Aorta (tissue), 5 donors: ENCODE results near the gene STBD1. TPM values are rescaled to one million over a fixed set of nuclear protein-coding genes. Genes with fewer than 3 reads are reported as not detected.

Experiments used
- ATAC-seq: fragments of 200-7000 bp; cut with Tn5 transposase; one replicate; pipeline ENCODE4 v1.9.1; 2022; ENCODE audit warnings: moderate library complexity; ENCODE audit not compliant: low FRiP score
- DNase-seq, 2 donors: peaks; one replicate each; pipeline ENCODE4 v3.0.0-alpha.2; 2020
- H3K27ac ChIP-seq, 2 donors: one replicate each; pipeline ENCODE4 v1.5.1; 2013; ENCODE audit warnings: low read length in 2 of 2, mild to moderate bottlenecking in 2 of 2, moderate library complexity in 2 of 2, control low read depth in 1 of 2, inconsistent platforms in 1 of 2, low read depth in 1 of 2
- H3K27me3 ChIP-seq, 2 donors: one replicate each; pipeline ENCODE4 v1.6.1; 2013; ENCODE audit warnings: control low read depth in 1 of 2, low read length in 1 of 2, mild to moderate bottlenecking in 1 of 2, moderate library complexity in 1 of 2; ENCODE audit not compliant: insufficient read depth in 2 of 2, control insufficient read depth in 1 of 2
- H3K36me3 ChIP-seq, 2 donors: one replicate each; pipeline ENCODE4 v1.6.1; 2013; ENCODE audit warnings: control low read depth in 1 of 2, low read length in 1 of 2, mild to moderate bottlenecking in 1 of 2; ENCODE audit not compliant: insufficient read depth in 2 of 2, control insufficient read depth in 1 of 2
- H3K4me1 ChIP-seq, 2 donors: one replicate each; pipeline ENCODE4 v1.6.1; 2013; ENCODE audit warnings: low read length in 2 of 2, control low read depth in 1 of 2, mild to moderate bottlenecking in 1 of 2, moderate library complexity in 1 of 2; ENCODE audit not compliant: insufficient read depth in 2 of 2, control insufficient read depth in 1 of 2
- H3K4me3 ChIP-seq, 2 donors: one replicate each; pipeline ENCODE4 v1.5.1; 2013; ENCODE audit warnings: low read length in 2 of 2, control low read depth in 1 of 2, mild to moderate bottlenecking in 1 of 2
- H3K9me3 ChIP-seq: one replicate; pipeline ENCODE4 v1.6.1; 2013; ENCODE audit warnings: mild to moderate bottlenecking, low read length; ENCODE audit not compliant: control insufficient read depth
- WGBS, 2 donors: extraction: QIAGEN DNeasy Blood & Tissue Kit; methylation state at CpG; one replicate each; pipeline ENCODE4 v1.1.7; 2013; 5-methylcytosine and 5-hydroxymethylcytosine counted together
- intact Hi-C, 2 donors: fragments of 100-400 bp; cut with DNase I; formaldehyde crosslinking; loops; one replicate each; pipeline versions ENCODE4 v1.14.2 to v1.15.0; 2022
- polyA plus RNA-seq, 2 donors: library from polyadenylated mRNA; stranded (reverse); fragments of 200-250 nt; gene quantifications; one replicate each; pipeline ENCODE4 v1.2.3, GENCODE V29; 2013
- total RNA-seq, 2 donors: library from RNA; stranded (reverse); fragmentation: NEBNext Ultra II Directional; extraction: Animal tissue kit (Norgen Biotek cat#: 25700); gene quantifications; one replicate each; pipeline ENCODE4 v1.2.1, GENCODE V29; 2021
- donor health status: healthy with polysubstance abuse.
- donor health status: Bipolar disorder and iron deficiency.
- donor health status: DM: no; HTN: no; CAD: no.
- donor health status: DM: no; HTN: no; CAD: no.
- donor health status: DM: yes; HTN: yes; CAD: no.

STBD1 gene
- total and polyA plus RNA-seq, 4 donors, result 7.4 to 16.8 (median 11.7) TPM

DNA sequence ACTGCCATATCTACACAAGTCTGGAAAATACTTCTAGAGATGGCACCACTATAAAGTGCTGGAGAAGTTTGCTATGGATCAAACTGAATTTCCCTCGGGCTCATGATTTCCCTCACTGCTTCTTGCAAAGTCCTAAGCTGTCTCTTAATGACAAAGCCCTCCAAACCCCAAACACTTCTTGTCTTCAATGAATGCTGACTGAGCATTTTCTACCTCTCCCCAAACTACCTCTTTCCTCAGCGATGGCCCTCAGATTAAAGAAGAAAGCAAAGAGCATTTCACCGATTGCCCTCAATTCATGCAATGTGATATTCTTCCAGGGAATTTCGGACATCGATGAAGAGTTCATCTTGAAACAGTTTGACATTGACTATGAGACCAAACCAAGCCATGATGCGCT, 35.3 kb upstream of the STBD1 start:
- intact Hi-C loops, result no loop called here
- Histone ChIP-seq H3K36me3 (no peaks in the 10 kb centered on the region), H3K9me3 (no peaks in the 10 kb centered on the region), H3K27ac (no peak overlapping the region), H3K4me1 (no peaks in the 10 kb centered on the region), H3K4me3 (no peak overlapping the region), H3K27me3 (no peaks in the 10 kb centered on the region)
- DNase-seq (no peak), ATAC-seq (no peak)
- 92 to 93% methylated on average over 6 of the region's 6 CpGs for WGBS, 2 donors

DNA sequence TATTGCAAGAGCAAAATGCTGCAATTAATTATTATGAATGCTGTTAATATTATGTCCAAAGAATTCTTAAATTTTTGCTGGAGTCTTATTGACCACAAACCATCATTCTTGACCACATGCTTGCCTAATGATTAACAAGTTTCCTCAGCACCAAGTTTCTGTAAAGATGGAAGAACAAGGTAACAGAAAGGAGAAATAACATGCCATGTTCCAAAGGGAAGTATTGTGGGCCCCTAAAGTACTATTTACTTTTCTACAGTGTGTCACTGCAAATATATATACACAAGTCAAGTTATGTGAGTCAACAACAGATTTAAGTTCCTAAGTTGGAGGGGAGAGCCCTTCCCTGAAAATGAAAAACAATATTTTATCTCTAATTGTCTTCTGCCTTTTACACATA, 34.5 kb upstream of the STBD1 start:
- Histone ChIP-seq H3K4me1 (no peaks in the 10 kb centered on the region), H3K27me3 (no peaks in the 10 kb centered on the region), H3K36me3 (no peaks in the 10 kb centered on the region), H3K9me3 (no peaks in the 10 kb centered on the region), H3K27ac (no peak overlapping the region), H3K4me3 (no peak overlapping the region)
- intact Hi-C loops, result no loop called here
- ATAC-seq (no peak), DNase-seq (no peak)

DNA sequence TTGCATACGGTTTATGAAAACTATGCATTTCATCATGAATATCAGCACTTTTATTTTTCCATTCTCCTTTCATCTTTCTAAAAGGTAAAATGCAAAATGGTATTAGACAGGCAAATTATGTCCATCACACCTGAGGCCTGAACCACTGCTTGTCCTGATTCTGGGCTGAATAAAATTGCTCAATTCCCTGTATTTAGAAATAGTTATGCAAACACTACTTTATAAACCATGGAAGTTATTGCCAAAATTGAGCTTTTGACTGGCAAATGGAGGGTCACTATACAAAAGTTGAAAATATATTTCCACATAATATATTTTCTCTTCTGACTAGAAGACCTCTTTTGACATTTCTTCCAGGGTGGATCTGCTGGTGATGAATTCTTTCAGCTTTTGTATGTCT, 34.0 kb upstream of the STBD1 start:
- Histone ChIP-seq H3K9me3 (no peaks in the 10 kb centered on the region), H3K4me3 (no peak overlapping the region), H3K27me3 (no peaks in the 10 kb centered on the region), H3K4me1 (no peaks in the 10 kb centered on the region), H3K36me3 (no peaks in the 10 kb centered on the region), H3K27ac (no peak overlapping the region)
- no peak for DNase-seq
- 30 to 70% methylated on average over 1 of the region's 1 CpG for WGBS, 2 donors
- intact Hi-C loops, result no loop called here
- ATAC-seq, result no peak

DNA sequence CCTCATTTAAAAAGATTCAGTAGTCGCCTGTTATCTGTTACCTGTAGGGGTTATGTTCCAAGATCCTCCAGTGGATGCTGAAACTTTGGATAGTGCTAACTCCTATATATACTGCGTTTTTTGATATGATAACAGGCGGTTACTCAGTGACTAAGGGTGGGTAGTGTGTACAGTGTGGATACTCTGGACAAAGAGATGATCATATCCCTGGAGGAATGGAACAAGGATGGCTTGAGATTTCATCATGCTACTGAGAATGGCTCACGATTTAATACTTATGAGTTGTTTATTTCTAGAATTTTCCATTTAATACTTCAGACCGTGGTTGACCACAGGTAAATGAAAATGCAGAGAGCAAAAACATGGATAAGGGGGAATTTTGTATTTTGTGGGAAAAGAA, 33.5 kb upstream of the STBD1 start:
- intact Hi-C loops, result no loop called here
- WGBS, 2 donors, result 73 to 87% methylated on average over 5 of the region's 5 CpGs

DNA sequence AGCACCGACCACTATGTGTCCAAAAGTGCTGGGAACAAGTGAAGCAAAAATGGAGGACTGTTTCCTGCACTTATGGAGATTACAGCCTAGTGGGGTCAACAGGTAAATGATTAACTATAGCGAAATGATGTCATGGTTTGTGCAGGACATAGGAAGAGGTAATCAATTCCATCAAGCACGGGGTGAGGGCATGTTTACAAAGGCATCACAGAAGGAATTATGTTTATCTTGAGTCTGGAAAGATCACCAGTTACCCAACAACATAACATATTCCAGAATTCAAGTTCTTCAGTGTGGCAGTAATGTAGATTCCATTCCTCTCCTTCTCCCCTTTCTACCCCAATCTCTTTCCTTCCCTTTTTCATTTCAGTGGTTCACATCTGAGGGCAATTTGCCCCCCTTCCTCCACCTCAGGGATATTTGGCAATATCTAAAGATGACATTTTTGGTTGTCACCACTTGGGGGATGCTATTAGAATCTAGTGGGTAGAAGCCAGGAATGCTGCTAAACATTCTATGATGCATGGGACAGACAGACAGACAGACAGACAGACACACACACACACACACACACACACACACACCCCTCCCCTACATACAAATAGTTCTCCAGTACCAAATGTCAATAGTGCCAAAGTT, 30.9 kb upstream of the STBD1 start:
- intact Hi-C loops, result no loop called here
- no peak overlapping the region for H3K4me3 ChIP-seq
- no peaks in the 10 kb centered on the region for H3K9me3 ChIP-seq
- DNase-seq (no peak), ATAC-seq (no peak)
- no peaks in the 10 kb centered on the region for H3K36me3 ChIP-seq
- H3K27me3 ChIP-seq, result no peaks in the 10 kb centered on the region
- no peak overlapping the region for H3K27ac ChIP-seq
- H3K4me1 ChIP-seq, result no peaks in the 10 kb centered on the region
- WGBS, 2 donors, result 67 to 72% methylated on average over 3 of the region's 3 CpGs

More for the DNA sequence above, 33.5 kb upstream of the STBD1 start:
- H3K4me1 ChIP-seq, result no peaks in the 10 kb centered on the region
- H3K36me3 ChIP-seq, result no peaks in the 10 kb centered on the region
- H3K4me3 ChIP-seq, result no peak overlapping the region
- ATAC-seq (no peak), DNase-seq (no peak)
- no peak overlapping the region for H3K27ac ChIP-seq
- H3K9me3 ChIP-seq, result no peaks in the 10 kb centered on the region
- no peaks in the 10 kb centered on the region for H3K27me3 ChIP-seq

DNA sequence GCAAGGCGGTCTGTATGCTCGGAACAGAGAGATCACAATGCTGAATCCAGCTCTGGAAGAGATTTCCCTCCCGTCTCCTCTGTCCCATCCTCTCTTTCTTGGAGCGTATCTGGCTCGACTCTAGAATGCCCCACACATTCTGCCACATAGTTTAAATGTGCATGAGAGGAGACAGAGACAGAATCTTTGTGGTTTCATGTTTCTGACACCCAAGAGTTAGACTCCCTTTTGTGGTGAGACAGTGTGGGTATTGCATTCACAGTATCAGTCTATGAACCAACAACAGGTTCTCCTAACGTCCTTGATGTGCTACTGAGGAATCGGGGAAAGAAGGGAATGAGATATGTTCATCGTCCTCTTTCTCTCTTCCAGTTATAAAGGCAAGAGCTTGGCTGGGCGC, 29.7 kb upstream of the STBD1 start:
- intact Hi-C loops, result no loop called here
- Histone ChIP-seq H3K4me1 (no peaks in the 10 kb centered on the region), H3K36me3 (no peaks in the 10 kb centered on the region), H3K4me3 (no peak overlapping the region), H3K27me3 (no peaks in the 10 kb centered on the region), H3K27ac (no peak overlapping the region), H3K9me3 (no peaks in the 10 kb centered on the region)
- DNase-seq (no peak), ATAC-seq (no peak)
- WGBS, 2 donors, result 88 to 93% methylated on average over 9 of the region's 9 CpGs

DNA sequence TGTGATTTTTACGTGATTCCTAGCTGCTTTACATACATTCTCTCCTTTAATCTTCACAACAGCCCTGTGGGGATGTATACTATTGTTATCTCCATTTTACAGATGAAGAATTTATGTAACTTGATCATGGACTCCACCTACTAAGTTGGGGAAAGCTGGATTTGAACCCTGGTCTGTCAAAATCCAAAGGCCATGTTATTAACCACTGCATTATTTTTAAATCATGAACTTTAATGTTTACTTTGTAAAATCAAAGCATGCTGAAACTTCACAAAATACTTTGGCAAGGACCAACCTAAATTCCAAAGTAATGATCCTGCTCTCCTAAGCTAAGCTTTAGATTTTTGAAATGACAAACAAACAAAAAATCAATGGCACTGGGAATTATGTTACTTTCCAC, 28.9 kb upstream of the STBD1 start:
- no peaks in the 10 kb centered on the region for H3K4me1 ChIP-seq
- no peak for DNase-seq
- no peaks in the 10 kb centered on the region for H3K9me3 ChIP-seq
- no peaks in the 10 kb centered on the region for H3K36me3 ChIP-seq
- no peak for ATAC-seq
- H3K4me3 ChIP-seq, result no peak overlapping the region
- H3K27me3 ChIP-seq, result no peaks in the 10 kb centered on the region
- H3K27ac ChIP-seq, result no peak overlapping the region
- WGBS, 2 donors, result 91 to 96% methylated on average over 1 of the region's 1 CpG
- intact Hi-C loops, result no loop called here

DNA sequence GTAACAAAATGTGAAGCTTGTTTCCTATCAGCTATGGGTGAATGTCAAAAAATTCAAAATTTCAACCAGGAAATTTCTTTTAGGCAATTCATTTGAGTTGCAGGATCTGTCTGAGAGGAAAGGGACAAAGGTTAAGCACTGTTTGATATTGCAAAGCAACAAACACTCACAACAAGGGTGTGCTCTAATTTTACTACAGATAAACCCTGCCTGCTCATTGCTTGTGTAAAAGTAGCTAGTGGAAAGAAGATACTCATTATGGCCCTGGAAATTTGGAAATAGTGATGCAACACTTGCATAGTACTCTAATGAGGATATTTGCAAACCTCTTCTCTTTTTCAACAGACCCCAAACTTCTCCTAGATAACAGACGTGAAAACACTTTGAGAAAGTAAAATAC, 27.9 kb upstream of the STBD1 start:
- H3K36me3 ChIP-seq, result peaks cover 0 to 2% of the 10 kb centered on the region in 2 donors
- DNase-seq (no peak), ATAC-seq (no peak)
- peaks cover 1% of the 10 kb centered on the region for H3K9me3 ChIP-seq
- H3K27me3 ChIP-seq, result no peaks in the 10 kb centered on the region
- intact Hi-C loops, result no loop called here
- H3K4me3 ChIP-seq, result no peak overlapping the region
- no peaks in the 10 kb centered on the region for H3K4me1 ChIP-seq
- 69 to 71% methylated on average over 1 of the region's 1 CpG for WGBS, 2 donors
- no peak overlapping the region for H3K27ac ChIP-seq

DNA sequence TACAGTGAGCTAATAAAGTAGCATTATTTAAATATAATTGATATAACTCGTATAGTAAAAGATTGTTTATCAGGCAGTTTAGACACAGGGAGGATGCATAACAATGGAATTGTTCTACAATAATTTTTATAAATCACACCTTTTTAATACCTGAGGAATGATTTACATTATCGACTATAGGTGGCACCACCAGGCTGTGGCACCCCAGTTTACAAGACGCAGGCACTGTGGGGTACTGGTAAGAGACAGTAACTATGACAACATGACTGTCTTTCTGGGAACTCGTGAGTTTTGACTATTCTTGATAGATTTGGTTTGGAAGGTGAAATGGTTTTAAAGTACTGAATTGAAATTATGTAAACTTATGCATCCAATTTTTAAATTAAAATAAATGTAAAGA, 27.1 kb upstream of the STBD1 start:
- intact Hi-C loops, result no loop called here
- H3K36me3 ChIP-seq, result peaks cover 0 to 2% of the 10 kb centered on the region in 2 donors
- no peak overlapping the region for H3K27ac ChIP-seq
- ATAC-seq, result no peak
- no peaks in the 10 kb centered on the region for H3K4me1 ChIP-seq
- H3K4me3 ChIP-seq, result no peak overlapping the region
- H3K9me3 ChIP-seq, result peaks cover 1% of the 10 kb centered on the region
- H3K27me3 ChIP-seq, result no peaks in the 10 kb centered on the region
- 77 to 79% methylated on average over 4 of the region's 4 CpGs for WGBS, 2 donors
- no peak for DNase-seq
